Activated T-helper 2 cell treated with anti-CD3 and anti-CD28 coated beads, Interferon-gamma antibody, Interleukin-2, Interleukin-4, amounts not matched to agents 10 μg/mL and 5 μg/mL and 100 μg/mL, durations not matched to agents 14 hours and 24 hours and 36 hours (primary cell): Measurements from ENCODE around the gene MMADHC. TPM values are rescaled to one million over a fixed set of nuclear protein-coding genes. Genes with fewer than 3 reads are reported as not detected.
A peak's percentile ranks its signal among the peaks of the same experiment; 100 is the strongest.
"Not testable (repeated sequence)": the region's sequence is repeated elsewhere in the genome, so short reads cannot be mapped to it uniquely, and the experiment has no call there.

ENCODE experiments used
- DNase-seq: peaks from one replicate; pipeline ENCODE4 v3.0.0; 2021; ENCODE audit warnings: low spot score
- H3K27ac Mint-ChIP-seq: one replicate; pipeline ENCODE4 v1.8.0; 2021; ENCODE audit warnings: mixed read lengths
- H3K27me3 Mint-ChIP-seq: one replicate; pipeline ENCODE4 v1.8.0; 2021; ENCODE audit warnings: low read depth, mixed read lengths
- H3K36me3 Mint-ChIP-seq: one replicate; pipeline ENCODE4 v1.8.0; 2021; ENCODE audit warnings: low read depth, mixed read lengths
- H3K4me1 Mint-ChIP-seq: one replicate; pipeline ENCODE4 v1.8.0; 2021; ENCODE audit warnings: low read depth, mixed read lengths
- H3K4me3 Mint-ChIP-seq: one replicate; pipeline ENCODE4 v1.8.0; 2021; ENCODE audit warnings: low read depth, mild to moderate bottlenecking, moderate library complexity, mixed read lengths
- H3K9me3 Mint-ChIP-seq: one replicate; pipeline ENCODE4 v1.8.0; 2021; ENCODE audit warnings: mixed read lengths
- intact Hi-C: fragments of 100-400 bp; cut with micrococcal nuclease; formaldehyde crosslinking; loops from one replicate; pipeline ENCODE4 v1.15.1; 2023
- total RNA-seq: library from RNA; stranded (reverse); gene quantifications from 2 replicates; pipeline ENCODE4 v1.2.3, GENCODE V29; 2022

Gene MMADHC
- total RNA-seq, 1 donor from 2014 or later = 125 TPM

- H3K4me1 Mint-ChIP-seq = peaks cover 42% of the 10 kb centered on the region
- intact Hi-C loops = loop anchor here (2.0 to 5.0 kb wide), 3 partner anchors 1565 to 1826 kb away; partner anchors contain the start of genes MBD5, ORC4 and RBM43
- peak overlapping the region; percentile 99 for H3K4me3 Mint-ChIP-seq
- H3K36me3 Mint-ChIP-seq = peaks cover 52% of the 10 kb centered on the region
- H3K27me3 Mint-ChIP-seq = peaks cover 7% of the 10 kb centered on the region
- H3K9me3 Mint-ChIP-seq = no peaks in the 10 kb centered on the region
- H3K27ac Mint-ChIP-seq = peak overlapping the region; percentile 71
- no peak for DNase-seq
Observed at GRCh38 chr2:149586063-149586462, 1.5 kb downstream of the MMADHC start.

- Mint-ChIP-seq H3K27me3 (peaks cover 5% of the 10 kb centered on the region), H3K27ac (peak overlapping the region; percentile 71), H3K9me3 (no peaks in the 10 kb centered on the region), H3K4me3 (peak overlapping the region; percentile 99), H3K36me3 (peaks cover 57% of the 10 kb centered on the region), H3K4me1 (peaks cover 45% of the 10 kb centered on the region)
- no peak for DNase-seq
- intact Hi-C loops = loop anchor here (5.0 kb wide), 1 partner anchor 1827 kb away; no protein-coding TSS in a partner anchor
Observed at GRCh38 chr2:149585166-149585885, 2.2 kb downstream of the MMADHC start.

DNA sequence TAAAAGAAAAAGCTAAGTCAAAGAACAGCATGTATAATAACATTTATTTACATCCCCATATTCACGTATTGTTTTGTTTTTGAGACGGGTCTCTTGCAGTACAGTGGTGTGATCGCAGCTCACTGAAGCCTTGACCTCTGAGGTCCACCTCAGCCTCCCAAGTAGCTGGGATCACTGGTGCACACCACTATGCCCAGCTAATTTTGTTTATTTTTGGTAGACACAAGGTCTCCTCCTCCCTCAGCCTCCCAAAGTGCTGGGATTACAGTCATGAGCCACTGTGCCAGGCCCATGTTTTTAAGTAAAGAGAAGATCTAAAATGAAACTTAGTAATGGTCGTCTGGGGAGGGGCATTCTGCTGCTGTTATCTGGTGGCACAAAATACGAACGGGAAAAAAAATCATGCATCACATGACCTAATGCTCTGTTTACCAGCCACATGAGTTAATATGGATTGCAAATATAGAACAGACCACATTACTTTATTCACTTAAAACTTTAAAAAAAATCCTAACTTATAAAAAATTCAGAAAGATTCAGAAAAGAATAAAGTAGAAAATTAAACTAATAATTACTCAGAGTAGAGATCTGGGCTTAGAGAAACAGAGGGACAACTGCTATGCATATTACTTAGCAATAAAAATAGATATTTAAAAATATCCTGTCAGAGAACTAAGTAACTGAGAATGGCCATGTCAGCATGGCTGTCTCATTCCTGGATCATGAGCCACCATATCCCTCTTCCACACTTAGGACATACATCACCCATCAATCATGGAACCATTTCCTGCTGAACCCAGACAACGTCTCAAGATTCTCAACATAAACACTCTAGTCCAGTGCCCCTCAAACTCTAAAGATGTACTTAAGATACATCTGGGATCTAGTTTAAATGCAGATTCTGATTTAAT is 7.3 kb downstream of the MMADHC start:
- peaks cover 78% of the 10 kb centered on the region for H3K36me3 Mint-ChIP-seq
- H3K4me1 Mint-ChIP-seq = peaks cover 38% of the 10 kb centered on the region
- H3K4me3 Mint-ChIP-seq = no peak overlapping the region
- H3K27me3 Mint-ChIP-seq = no peaks in the 10 kb centered on the region
- DNase-seq = no peak
- intact Hi-C loops = no loop called here
- H3K9me3 Mint-ChIP-seq = no peaks in the 10 kb centered on the region
- H3K27ac Mint-ChIP-seq = no peak overlapping the region

DNA sequence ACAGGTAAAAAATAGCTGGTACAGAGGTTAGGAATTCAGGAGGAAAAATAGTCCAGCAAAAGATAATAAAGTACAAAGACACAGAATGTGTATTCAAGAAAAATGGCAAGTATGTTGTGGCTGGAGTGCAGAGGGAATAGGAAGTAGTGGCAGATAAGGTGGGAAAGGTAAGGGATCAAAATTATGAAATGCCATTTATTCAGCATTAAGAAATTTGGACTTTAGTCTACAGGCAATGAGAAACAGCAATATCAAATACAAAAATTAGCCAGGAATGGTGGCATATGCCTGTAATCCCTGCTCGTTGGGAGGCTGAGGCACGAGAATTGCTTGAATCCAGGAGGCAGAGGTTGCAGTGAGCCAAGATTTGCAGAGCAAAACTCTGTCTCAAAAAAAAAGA is 10.3 kb downstream of the MMADHC start:
- peaks cover 66% of the 10 kb centered on the region for H3K36me3 Mint-ChIP-seq
- intact Hi-C loops = no loop called here
- H3K27me3 Mint-ChIP-seq = no peaks in the 10 kb centered on the region
- peaks cover 25% of the 10 kb centered on the region for H3K4me1 Mint-ChIP-seq
- H3K4me3 Mint-ChIP-seq = no peak overlapping the region
- H3K9me3 Mint-ChIP-seq = no peaks in the 10 kb centered on the region
- H3K27ac Mint-ChIP-seq = no peak overlapping the region
- no peak for DNase-seq

- peaks cover 18% of the 10 kb centered on the region for H3K4me1 Mint-ChIP-seq
- H3K27me3 Mint-ChIP-seq = no peaks in the 10 kb centered on the region
- H3K9me3 Mint-ChIP-seq = no peaks in the 10 kb centered on the region
- H3K4me3 Mint-ChIP-seq = no peak overlapping the region
- no peak overlapping the region for H3K27ac Mint-ChIP-seq
- intact Hi-C loops = no loop called here
- no peak for DNase-seq
- peaks cover 59% of the 10 kb centered on the region for H3K36me3 Mint-ChIP-seq
Observed at GRCh38 chr2:149575752-149576151, 11.8 kb downstream of the MMADHC start.

GRCh38 chr2:149575277-149575676 is 12.3 kb downstream of the MMADHC start:
- no peak for DNase-seq
- no peak overlapping the region for H3K27ac Mint-ChIP-seq
- peaks cover 55% of the 10 kb centered on the region for H3K36me3 Mint-ChIP-seq
- no peaks in the 10 kb centered on the region for H3K27me3 Mint-ChIP-seq
- no peaks in the 10 kb centered on the region for H3K9me3 Mint-ChIP-seq
- intact Hi-C loops = no loop called here
- no peak overlapping the region for H3K4me3 Mint-ChIP-seq
- H3K4me1 Mint-ChIP-seq = peaks cover 15% of the 10 kb centered on the region

DNA sequence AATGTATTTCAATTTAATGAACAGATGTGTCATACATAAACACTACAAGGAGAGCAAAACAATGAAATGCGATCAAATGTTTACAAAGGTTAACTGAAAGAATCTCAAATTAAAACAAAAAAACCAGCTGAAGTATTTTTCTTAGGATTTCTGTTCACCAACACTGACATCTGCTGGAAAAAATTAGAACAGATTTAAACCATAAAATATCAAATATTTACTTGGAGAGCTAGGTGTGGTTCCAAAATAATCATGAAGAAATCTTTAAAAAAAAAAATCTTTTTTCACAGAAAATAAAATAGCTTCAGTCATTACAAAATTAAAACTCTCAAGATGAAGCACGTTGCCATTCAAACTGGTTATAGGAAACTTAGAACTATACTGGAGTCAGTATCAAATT is 13.8 kb downstream of the MMADHC start:
- Mint-ChIP-seq H3K4me1 (peaks cover 12% of the 10 kb centered on the region), H3K4me3 (no peak overlapping the region), H3K27me3 (no peaks in the 10 kb centered on the region), H3K27ac (no peak overlapping the region), H3K36me3 (peaks cover 59% of the 10 kb centered on the region), H3K9me3 (no peaks in the 10 kb centered on the region)
- DNase-seq = no peak
- intact Hi-C loops = no loop called here

- no peak overlapping the region for H3K4me3 Mint-ChIP-seq
- no peaks in the 10 kb centered on the region for H3K27me3 Mint-ChIP-seq
- intact Hi-C loops = no loop called here
- H3K27ac Mint-ChIP-seq = no peak overlapping the region
- H3K9me3 Mint-ChIP-seq = no peaks in the 10 kb centered on the region
- H3K36me3 Mint-ChIP-seq = peaks cover 60% of the 10 kb centered on the region
- H3K4me1 Mint-ChIP-seq = peaks cover 5% of the 10 kb centered on the region
- DNase-seq = no peak
Observed at GRCh38 chr2:149572102-149572953, 15.2 kb downstream of the MMADHC start.

DNA sequence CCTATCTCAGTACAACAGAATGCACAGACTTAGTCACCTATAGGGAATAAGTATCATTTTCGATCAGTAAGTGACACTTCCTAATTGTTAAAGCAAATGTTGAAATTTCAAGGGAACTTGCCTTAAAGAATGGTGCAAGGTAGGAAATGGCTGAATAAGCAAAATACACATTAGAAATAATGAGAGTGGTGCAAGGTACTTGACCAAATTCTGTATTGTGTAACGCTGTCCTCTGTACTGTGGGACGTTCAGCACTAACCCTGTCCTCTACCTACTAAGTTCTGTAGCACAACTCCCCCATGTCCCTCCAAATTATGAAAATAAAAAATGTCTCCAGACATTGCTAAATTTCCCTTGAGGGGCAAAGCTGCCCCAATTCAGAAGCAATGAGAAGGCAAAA is 19.4 kb downstream of the MMADHC start:
- DNase-seq = no peak
- Mint-ChIP-seq H3K4me3 (no peak overlapping the region), H3K4me1 (peaks cover 1% of the 10 kb centered on the region), H3K9me3 (no peaks in the 10 kb centered on the region), H3K36me3 (peaks cover 50% of the 10 kb centered on the region), H3K27ac (no peak overlapping the region), H3K27me3 (no peaks in the 10 kb centered on the region)
- intact Hi-C loops = no loop called here

GRCh38 chr2:149566652-149567051 is 20.9 kb downstream of the MMADHC start:
- intact Hi-C loops = no loop called here
- Mint-ChIP-seq H3K4me3 (no peak overlapping the region), H3K27me3 (no peaks in the 10 kb centered on the region), H3K9me3 (no peaks in the 10 kb centered on the region), H3K4me1 (no peaks in the 10 kb centered on the region), H3K27ac (no peak overlapping the region), H3K36me3 (peaks cover 39% of the 10 kb centered on the region)
- DNase-seq = no peak

DNA sequence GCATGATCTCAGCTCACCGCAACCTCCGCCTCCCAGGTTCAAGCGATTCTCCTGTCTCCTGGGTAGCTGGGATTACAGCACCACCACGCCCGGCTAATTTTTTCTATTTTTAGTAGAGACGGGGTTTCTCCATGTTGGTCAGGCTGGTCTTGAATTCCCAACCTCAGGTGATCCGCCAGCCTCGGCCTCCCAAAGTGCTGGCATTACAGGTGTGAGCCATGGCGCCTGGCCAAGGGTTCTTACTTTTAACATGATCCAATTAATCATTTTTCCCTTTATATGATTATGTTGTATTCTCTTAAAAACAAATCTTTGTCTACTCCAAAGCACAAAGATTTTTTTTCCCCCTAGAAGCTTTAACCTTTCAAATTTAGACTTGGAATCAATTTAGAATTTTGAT is 21.9 kb downstream of the MMADHC start:
- H3K27me3 Mint-ChIP-seq, H3K27ac Mint-ChIP-seq, H3K4me3 Mint-ChIP-seq, intact Hi-C loops, DNase-seq, H3K9me3 Mint-ChIP-seq, H3K4me1 Mint-ChIP-seq: not testable (repeated sequence)
- H3K36me3 Mint-ChIP-seq = peaks cover 39% of the 10 kb centered on the region

- Mint-ChIP-seq H3K4me1 (no peaks in the 10 kb centered on the region), H3K27me3 (no peaks in the 10 kb centered on the region), H3K36me3 (peaks cover 37% of the 10 kb centered on the region), H3K4me3 (no peak overlapping the region), H3K9me3 (no peaks in the 10 kb centered on the region), H3K27ac (no peak overlapping the region)
- no peak for DNase-seq
- intact Hi-C loops = loop anchor here (5.0 kb wide), 1 partner anchor 128 kb away; no protein-coding TSS in a partner anchor
Observed at GRCh38 chr2:149564983-149565382, 22.6 kb downstream of the MMADHC start.
